ENCODE results near the gene BBC3.
"Not testable (repeated sequence)": the region's sequence is repeated elsewhere in the genome, so short reads cannot be mapped to it uniquely, and the experiment has no call there.

Gene BBC3, protein sequence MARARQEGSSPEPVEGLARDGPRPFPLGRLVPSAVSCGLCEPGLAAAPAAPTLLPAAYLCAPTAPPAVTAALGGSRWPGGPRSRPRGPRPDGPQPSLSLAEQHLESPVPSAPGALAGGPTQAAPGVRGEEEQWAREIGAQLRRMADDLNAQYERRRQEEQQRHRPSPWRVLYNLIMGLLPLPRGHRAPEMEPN

DNA sequence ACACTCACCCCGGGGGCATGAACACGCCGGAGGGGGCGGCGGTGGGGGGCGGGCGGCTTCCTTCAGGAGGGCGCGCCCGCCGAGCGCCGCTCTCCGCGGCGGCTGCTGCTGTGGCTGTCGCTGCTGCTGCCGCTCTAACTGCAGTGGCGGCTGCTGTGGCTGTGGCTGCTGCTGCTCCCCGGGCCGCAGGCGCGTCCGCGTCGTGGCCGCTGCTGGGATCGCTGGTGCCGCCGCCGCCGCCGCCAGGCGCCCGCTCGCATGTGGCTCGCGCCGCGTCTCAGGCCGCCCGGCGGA lies at the start of gene BBC3:
Gene BBC3 (minus strand): TSS at position 279 of the 294 bp plus-strand sequence. CDS start 2,768 bp downstream, outside the sequence.
- no peak for DNase-seq (ENCODE audit: low read depth, low spot score)

DNA sequence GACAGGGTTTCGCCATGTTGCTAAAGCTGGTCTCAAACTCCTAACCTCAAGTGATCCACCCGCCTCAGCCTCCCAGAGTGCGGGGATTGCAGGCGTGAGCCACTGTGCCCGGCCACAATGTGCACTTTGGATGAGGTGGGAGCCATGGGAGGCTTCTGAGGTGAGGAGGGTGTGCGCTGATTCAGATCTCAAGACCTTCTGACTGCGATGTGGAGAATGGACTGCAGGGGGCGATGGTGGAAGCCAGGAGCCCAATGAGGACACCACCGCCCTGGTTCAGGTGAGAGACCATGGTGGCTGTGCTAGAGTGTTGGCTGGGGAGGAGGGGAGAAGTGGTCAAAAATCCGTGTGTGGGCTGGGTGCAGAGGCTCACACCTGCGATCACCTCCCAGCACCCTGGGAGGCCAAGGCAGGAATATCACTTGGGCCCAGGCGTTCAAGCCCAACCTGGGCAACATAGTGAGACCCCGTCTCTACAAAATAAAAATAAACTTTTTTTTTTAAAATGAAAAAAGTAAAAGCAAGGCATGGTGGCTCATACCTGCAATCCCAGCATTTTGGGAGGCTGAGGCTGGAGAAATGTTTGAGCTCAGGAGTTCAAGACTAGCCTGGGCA lies 49.3 kb upstream of the BBC3 start:
- no peak for DNase-seq (ENCODE audit: low read depth, low spot score)

DNA sequence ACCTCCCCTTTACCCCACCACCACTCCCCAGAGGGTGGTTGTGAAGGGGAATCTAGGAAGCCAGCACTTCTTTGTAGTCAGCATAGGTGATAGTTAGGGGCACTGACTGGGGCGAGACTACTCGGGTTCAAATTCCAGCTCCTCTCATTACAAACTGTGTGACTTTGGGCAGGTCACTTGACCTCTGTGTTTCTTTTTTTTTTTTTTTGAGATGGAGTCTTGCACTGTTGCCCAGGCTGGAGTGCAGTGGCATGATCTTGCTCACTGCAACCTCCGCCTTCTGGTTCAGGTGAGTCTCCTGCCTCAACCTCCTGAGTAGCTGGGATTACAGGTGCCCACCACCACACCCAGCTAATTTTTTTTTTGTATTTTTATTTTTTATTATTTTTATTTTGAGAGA lies 45.5 kb upstream of the BBC3 start:
- not testable (repeated sequence) for DNase-seq (ENCODE audit: low read depth, low spot score)

DNA sequence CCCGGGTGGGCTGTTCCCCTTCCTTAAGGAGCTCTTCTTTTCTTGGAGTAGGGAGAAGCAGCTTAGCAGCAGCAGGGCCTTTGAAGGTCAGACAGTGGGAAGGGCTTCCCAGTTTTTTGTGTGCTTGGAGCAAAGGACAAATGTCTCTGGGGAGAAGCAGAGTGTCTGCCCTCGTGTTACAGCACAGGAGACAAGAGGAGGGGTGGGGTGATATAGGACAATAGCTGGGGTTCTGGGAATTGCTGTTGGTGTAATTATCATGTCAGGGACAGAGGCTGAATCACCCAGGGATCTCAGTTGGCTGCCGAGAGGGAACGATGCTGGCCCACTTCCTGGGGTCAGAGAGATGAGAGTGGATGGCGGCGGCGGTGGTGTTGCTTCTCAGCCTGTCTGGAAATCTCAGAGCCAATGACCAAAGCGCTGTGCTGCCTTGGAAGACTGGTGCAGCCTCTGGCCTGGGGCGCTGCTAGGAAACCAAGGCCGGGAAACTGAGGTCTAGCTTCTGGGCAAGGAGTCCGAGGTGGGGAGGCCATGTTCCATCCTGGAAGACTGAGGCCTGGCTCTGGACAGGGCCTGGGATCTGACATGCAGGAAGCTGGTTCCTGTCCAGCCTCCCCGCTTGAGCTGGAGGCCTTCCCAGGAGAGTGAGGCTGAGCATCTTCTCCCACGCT lies 44.9 kb upstream of the BBC3 start:
- no peak for DNase-seq (ENCODE audit: low read depth, low spot score)

DNA sequence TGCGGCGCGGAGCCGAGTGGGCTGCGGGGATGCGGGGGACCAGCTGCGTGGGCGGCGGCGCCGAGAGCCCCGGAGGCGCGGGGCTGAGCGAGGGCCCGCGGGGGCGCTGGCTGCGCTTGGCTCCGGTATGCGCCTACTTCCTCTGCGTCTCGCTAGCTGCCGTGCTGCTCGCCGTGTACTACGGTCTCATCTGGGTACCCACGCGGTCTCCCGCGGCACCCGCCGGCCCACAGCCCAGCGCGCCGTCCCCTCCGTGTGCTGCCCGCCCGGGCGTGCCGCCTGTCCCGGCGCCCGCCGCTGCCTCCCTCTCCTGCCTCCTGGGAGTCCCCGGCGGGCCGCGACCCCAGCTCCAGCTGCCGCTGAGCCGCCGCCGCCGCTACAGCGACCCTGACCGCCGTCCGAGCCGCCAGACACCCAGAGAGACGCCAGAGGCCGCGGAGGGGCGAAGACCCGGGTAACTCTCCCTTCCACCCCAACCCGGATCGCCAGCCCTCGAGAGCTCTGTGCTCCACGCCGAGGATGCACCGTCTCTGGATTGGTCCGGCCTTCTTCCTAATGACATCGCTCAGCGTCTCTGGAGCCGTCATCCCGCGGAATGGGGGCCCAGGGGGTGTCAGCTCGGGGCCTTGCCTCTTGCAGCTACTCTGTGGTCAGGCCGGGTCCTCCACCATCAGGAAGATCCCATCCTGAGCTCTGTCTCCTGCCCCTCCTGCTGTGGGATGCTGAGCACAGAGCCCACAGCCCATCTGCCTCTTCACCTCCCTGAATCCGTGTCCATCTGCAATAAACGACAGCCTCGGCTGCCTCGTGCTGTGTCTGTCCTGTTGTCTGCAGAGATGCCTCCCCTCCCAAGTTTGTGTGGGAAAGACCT lies 44.1 kb upstream of the BBC3 start:
- DNase-seq (ENCODE audit: low read depth, low spot score) = no peak

DNA sequence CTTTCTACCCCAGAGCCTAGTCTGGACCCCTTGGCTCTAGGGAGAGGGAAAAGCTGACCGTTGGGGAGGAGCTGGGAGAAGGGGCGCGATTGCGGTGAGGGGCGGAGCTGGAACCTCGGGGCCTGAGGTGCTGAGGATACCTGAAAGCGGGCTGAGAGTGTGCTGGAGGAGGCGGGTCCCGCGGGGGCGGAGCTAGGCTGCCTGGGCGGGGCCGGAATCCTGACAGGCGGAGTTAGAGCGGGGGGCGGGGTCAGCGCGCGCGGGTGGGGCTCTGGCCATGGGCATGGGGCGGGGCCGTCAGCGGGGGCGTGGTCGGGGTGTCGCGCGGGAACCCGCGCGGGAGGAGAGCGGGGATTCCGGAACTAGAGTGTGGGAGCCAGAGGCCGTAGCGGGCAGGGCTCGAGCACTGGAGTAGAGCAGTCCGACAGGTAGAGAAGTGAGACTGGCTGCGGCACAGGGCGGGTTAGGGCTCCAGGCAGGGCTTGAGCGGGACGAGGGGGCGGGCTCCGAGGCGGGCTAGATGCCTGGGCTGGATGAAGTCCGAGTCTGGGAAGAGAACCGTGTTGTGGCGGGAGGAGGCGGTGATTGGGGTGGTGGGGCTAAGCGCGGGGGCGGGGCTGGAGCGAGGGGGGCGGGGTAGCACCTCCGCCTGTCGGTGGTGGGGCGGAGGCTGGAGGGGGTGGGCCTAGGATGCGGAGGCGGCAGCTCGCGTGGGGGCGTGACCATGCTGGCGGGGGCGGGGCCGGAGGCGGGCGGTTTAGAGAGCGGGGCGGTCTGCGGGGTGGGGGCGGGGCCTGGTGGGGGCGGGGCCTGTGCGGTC lies 43.3 kb upstream of the BBC3 start, which contains the start of gene INAFM1:
Gene INAFM1 (plus strand): TSS at position 815 of the 820 bp plus-strand sequence. CDS start 35 bp downstream, outside the sequence.
- peak; percentile 77 for DNase-seq (ENCODE audit: low read depth, low spot score)

DNA sequence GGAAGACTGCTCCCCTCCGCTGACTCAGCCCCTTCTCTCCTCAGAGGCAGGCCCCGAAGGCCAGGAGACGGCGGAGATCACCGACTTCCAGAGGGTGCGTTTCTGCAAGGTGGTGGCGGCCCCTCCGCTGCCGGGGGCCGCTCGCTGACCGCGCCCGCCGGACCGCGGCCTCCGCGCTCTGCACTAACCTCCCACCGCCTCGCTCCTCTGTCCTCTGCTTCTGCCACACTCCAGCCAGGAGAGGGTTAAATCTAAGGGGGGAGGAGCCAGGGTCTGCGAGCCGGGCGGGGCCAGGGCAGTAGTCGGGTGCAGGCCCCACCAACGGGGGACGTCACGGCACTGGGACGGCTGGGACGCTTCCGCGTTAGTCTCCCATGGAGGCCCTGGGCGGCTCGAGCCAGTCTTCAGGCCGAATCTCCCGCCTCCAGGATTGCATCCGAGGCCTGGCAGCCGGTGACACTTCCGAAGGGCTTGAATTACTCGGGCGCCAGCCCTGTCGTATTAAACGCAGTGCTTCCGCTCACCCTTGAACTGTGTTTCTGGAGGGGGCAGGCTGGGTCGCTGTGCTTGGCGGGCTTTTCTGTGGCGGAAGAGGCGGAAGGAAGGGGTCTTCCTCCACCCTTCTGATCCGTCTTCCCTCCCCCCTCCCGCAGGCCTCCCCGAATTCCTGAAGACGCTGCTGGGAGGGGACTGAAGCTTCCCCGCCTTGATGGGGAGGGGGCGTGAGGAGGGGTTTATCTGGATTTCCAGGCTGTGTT lies 42.5 kb upstream of the BBC3 start:
- DNase-seq (ENCODE audit: low read depth, low spot score) = peak; percentile 69

DNA sequence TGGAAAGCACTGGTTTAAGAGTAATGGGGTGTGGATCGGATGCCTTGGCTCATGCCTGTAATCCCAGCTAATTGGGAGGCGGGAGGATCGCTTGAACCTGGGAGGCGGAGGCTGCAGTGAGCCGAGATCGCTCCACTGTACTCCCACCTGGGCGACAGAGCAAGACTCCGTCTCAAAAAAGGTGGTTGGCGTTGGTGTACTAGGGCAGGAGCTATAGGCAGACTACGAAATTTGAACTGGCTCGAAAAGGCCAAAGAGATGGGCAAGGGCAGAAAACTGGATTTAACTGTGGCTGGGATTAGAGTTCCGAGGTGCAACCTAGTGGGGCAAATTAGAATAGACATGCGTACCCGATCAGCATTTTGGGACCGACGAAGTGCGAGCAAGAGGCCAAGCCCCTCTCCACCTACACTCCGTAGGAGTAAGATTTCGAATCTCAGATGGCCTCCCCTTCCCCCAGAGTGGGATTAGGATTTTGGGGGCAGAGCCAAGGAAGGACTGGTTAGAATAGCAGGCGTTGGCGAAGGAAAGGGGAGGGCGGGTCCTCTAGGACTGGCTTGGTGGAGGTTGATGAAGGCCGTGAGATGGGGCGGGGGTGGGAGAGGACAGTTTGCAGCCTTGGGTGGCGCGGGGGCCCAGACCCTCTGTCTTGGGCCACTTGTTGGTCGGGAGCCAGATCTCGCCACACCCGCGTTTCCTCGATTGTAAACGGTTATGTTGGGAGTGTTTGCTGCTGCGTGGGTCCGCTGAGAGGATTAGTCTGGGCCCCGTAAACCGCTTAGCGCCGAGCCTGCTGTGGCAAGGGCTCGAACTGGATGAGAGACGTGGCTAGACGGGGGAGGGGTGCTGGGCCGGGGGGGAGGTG lies 41.7 kb upstream of the BBC3 start:
- no peak for DNase-seq (ENCODE audit: low read depth, low spot score)

DNA sequence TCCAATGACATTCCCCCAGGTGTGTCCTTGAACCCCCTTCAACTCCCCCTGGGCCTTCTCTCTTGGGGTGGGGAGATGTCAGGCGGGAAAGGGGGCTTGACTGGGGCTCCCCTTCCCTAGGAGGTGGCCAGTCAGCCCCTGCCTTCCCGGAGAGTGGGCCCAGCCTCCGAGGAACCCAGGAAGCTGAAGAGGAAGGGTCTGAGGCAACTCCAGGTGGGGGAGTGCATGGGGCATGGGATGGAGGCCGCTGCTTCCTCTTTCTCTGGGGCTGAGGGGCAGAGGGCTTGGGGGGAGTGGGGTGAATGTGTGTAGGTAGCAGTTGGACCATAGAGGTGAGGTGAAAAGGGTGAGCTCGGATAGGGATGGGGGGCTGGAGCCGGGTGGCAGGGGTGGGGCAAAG lies 41.0 kb upstream of the BBC3 start:
- no peak for DNase-seq (ENCODE audit: low read depth, low spot score)

DNA sequence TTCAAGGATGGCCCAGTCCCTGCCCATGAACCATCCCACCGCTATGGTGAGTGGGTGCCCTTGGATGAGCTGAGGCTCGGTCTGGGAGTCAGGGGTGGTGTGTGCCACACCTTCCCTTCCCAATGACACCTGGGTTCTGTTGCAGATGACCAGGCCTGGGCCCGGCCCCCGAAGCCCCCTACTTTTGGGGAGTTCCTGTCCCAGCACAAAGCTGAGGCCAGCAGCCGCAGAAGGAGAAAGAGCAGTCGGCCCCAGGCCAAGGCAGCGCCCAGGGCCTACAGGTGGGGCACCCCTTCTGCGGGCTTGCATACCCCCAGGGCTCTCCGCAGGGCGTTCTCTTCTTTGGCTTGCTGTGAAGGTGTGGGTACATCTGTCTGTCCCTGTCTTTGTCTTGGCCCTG lies 39.4 kb upstream of the BBC3 start:
- DNase-seq (ENCODE audit: low read depth, low spot score) = no peak

DNA sequence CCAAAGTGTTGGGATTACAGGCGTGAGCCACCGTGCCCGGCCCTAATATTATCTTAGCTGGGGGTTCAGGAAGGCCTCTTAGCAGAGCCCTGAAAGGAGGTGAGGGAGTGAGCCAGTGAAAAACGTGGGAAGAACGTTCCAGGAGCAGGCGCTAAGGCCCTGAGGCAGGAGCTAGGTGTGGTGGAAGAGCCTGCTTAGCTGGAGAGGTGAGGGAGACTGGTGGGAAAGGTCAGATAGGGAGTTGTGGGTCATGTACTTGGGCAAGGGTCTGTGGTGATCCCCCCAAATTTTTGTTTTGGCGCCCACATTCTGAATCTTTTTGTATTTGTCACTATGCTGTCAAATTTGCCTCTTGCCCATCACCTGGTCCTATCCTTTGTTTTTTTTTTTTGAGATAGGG lies 38.6 kb upstream of the BBC3 start:
- no peak for DNase-seq (ENCODE audit: low read depth, low spot score)

DNA sequence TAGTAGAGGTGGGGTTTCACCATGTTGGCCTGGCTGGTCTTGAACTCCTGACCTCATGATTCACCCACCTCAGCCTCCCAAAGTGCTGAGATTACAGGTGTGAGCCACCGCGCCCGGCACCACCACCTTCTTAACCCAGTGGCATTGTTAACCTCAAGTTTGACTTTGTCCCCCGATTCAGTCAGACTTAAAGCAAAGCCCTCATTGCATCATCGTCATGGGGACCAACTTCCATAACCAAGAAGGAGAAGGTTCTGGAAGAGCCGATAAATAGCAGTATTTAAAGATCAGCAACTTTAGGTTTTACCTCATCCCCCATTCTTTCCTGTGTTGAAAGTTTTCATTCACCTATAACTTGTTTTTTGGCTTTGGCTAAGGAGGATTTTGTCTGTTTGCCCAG lies 37.0 kb upstream of the BBC3 start:
- DNase-seq (ENCODE audit: low read depth, low spot score) = no peak

DNA sequence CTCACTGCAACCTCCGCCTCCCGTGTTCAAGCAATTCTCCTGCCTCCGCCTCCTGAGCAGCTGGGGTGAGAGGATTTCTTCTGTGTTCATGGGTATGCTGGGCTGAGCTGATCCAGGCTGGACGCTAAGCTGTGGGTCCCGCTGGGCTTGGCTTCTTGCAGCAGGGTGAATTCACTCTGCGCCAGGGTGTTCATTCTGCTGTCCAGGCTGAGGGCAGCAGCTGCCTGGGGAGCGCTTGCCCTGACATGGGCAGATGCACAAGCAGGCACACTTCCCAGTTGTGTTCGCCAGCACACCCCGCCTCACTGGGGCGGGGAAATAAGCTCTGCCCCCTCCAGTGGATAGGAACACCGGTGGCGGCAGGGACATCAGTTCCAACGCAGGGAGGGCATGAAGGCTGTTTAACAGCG lies 36.4 kb upstream of the BBC3 start:
- DNase-seq (ENCODE audit: low read depth, low spot score) = no peak

DNA sequence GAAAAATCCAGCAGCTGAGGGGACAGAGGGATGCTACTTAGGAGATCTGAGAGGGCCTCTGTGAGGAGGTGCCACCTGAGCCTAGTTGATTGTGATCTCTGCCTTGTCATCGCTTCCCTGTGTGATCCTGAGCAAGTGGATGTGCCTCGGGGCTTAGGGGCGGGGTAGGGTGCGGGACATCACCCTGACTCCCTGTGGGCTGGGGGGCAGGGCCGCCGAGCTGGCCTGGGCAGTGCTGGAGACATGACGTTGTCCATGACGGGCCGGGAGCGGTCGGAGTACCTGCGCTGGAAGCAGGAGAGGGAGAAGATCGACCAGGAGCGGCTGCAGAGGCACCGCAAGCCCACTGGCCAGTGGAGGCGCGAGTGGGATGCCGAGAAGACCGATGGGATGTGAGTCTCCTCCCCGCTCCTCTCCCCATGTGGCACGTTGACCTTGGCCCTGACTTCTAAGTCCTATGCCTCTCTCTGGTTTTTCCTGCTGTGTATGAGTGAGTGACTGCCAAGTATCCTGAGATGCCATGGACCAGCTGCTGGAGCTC lies 35.5 kb upstream of the BBC3 start:
- no peak for DNase-seq (ENCODE audit: low read depth, low spot score)

DNA sequence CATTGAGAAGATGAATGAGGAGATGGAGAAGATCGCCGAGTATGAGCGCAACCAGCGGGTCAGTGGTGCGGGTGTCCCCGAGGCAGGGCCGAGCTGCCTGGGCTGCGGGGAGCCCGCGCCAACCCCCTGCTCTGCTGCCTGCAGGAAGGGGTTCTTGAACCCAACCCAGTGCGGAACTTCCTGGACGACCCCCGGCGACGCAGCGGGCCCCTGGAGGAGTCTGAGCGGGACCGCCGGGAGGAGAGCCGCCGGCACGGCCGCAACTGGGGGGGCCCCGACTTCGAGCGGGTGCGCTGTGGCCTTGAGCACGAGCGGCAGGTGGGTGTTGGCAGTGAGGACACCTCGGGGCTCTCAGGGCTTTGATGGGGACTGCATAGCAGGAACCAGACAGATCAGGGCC lies 33.6 kb upstream of the BBC3 start:
- DNase-seq (ENCODE audit: low read depth, low spot score) = no peak

DNA sequence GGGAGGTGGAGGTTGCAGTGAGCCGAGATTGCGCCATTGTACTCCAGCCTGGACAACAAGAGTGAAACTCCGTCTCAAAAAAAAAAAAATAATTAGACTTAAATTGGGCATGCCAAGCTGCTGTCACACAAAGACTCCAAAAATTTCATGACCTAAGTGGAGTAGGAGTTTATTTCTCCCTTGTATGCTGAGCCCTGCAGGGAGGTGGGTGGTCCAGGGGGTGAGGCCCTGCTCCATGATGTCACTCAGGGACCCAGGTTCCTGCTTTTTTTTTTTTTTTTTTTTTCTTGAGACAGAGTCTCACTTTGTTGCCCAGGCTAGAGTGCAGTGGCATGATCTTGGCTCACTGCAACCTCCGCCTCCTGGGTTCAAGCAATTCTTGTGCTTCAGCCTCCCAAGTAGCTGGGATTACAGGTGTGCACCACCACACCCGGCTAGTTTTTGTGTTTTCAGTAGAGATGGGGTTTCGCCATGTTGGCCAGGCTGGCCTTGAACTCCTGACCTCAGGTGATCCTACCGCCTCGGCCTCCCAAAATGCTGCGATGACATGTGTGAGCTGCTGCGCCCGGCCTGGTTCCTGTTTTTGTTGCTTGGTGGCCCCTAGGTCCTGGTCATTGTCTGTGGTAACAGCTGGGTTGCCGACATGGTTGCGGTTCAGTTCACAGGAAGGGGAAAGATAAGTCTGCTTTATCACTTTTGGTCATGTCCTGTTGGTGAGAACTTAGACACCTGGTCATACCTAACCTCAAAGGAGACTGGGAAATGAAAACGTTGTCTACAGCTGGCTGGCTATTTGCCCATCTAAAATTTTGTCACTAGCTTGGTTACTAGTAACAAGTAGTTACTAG lies 31.2 kb upstream of the BBC3 start:
- DNase-seq (ENCODE audit: low read depth, low spot score) = not testable (repeated sequence)

DNA sequence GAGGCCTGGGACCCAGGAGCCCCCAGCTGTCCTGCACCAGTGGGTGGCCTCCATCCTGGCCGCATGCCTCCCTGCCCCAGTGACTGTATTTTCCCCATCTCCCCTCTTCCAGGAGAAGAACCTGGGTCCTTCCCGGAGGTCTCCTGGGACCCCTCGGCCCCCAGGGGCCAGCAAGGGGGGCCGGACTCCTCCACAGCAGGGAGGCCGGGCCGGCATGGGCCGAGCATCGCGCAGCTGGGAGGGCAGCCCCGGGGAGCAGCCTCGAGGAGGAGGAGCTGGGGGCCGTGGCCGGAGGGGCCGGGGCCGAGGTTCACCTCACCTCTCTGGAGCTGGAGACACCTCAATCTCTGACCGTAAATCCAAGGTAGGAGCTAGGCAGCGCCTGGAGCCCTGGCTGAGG lies 29.5 kb upstream of the BBC3 start:
- DNase-seq (ENCODE audit: low read depth, low spot score) = no peak

DNA sequence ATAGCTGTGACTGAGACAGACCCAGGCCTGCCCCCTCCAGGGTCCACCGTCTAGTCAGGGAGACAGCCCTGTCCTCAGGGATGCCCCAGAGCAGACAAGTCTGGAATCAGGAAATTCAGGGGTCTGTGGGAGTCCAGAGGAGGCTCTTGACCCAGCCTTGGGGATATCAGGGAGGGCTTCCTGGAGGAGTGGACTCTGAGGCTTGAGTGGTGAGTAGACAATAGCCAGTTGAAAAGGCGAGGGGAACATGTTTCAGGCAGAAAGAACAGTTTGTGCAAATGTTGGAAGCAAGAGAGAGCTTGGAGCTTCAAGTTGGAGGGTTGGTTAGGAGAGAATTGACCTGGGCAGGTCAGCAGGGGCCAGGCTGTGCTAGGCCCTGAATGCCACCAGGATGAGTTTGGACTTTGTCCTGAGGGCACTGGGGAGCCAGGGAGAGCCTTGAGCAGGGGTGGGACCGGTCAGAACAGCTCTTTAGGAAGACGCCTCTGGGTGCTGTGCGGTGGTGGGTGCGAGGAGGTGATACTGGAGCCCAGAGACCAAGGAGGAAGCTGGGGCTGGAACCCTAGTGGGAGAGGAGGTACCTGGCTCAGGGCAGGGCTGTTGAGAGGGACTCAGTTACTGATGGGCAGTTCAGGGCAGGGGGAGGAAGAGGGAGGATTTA lies 28.0 kb upstream of the BBC3 start:
- DNase-seq (ENCODE audit: low read depth, low spot score) = no peak
